Calu3 (cell line): ENCODE data around the gene ZYG11B. TPM values are rescaled to one million over a fixed set of nuclear protein-coding genes. Genes with fewer than 3 reads are reported as not detected.

ENCODE experiments used
- BruUV-seq: library from RNA; stranded (reverse); fragments of 400-500 nt; replicated peaks from 2 replicates; lab custom pipeline; 2021; lab: Mats Ljungman, UMichigan
- CTCF ChIA-PET: fragments of 300-600 bp; sonication (Branson Sonifier 250); formaldehyde crosslinking; loops from one replicate; lab custom pipeline; 2022; ENCODE audit warnings: antibody characterized with exemption; lab: Charles Lee
- DNase-seq: peaks from one replicate; pipeline ENCODE4 v3.0.0; 2022
- H3K27ac Mint-ChIP-seq: one replicate; pipeline ENCODE4 v1.8.0; 2022; ENCODE audit warnings: mixed read lengths; ENCODE audit not compliant: unreplicated experiment
- H3K27me3 Mint-ChIP-seq: one replicate; pipeline ENCODE4 v1.8.0; 2022; ENCODE audit warnings: mixed read lengths; ENCODE audit not compliant: unreplicated experiment
- H3K36me3 Mint-ChIP-seq: one replicate; pipeline ENCODE4 v1.8.0; 2022; ENCODE audit warnings: mild to moderate bottlenecking, moderate library complexity, mixed read lengths; ENCODE audit not compliant: insufficient read depth, unreplicated experiment
- H3K4me1 Mint-ChIP-seq: one replicate; pipeline ENCODE4 v1.8.0; 2022; ENCODE audit warnings: mild to moderate bottlenecking, low read depth, mixed read lengths; ENCODE audit not compliant: unreplicated experiment
- H3K4me3 Mint-ChIP-seq: one replicate; pipeline ENCODE4 v1.8.0; 2022; ENCODE audit warnings: mild to moderate bottlenecking, low read depth, moderate library complexity, mixed read lengths; ENCODE audit not compliant: unreplicated experiment
- H3K9me3 Mint-ChIP-seq: one replicate; pipeline ENCODE4 v1.8.0; 2022; ENCODE audit warnings: low read depth, mixed read lengths; ENCODE audit not compliant: unreplicated experiment
- intact Hi-C: fragments of 100-400 bp; cut with micrococcal nuclease; formaldehyde crosslinking; loops from one replicate; pipeline ENCODE4 v1.10.0; 2022; ENCODE audit not compliant: unreplicated experiment
- total RNA-seq: library from RNA; stranded (reverse); gene quantifications from 2 replicates; pipeline ENCODE4 v1.2.3, GENCODE V29; 2022
- TF ChIP-seq, protein P1 (sequence below): fragments of 200-600 bp; IDR thresholded peaks from one replicate; pipeline ENCODE4 v1.8.0; 2022; ENCODE audit warnings: antibody characterized with exemption; ENCODE audit not compliant: unreplicated experiment

Gene ZYG11B
- total RNA-seq, 1 experiment from 2014 or later: 14.8 TPM

DNA sequence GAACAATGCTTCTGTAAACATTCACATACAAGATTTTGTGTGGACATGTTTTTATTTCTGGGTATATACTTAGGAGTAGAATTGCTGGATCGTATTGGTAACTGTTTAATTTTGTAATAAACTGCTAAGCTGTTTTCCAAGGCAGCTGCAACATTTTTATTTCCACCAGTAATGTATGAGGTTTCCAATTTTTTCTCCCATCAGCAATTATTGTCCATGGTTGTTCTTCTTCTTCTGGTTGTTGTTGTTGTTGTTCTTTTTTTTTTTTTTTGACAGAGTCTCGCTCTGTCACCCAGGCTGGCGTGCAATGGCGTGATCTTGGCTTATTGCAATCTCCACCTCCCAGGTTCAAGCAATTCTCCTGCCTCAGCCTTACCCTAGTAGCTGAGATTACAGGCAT, 26.9 kb downstream of the ZYG11B start:
- BruUV-seq: no TSS peak
- no peaks in the 10 kb centered on the region for H3K27me3 Mint-ChIP-seq
- H3K4me3 Mint-ChIP-seq: no peak overlapping the region
- no peak for DNase-seq
- H3K4me1 Mint-ChIP-seq: peaks cover 25% of the 10 kb centered on the region
- no peak overlapping the region for H3K27ac Mint-ChIP-seq
- TF ChIP-seq, protein P1, sequence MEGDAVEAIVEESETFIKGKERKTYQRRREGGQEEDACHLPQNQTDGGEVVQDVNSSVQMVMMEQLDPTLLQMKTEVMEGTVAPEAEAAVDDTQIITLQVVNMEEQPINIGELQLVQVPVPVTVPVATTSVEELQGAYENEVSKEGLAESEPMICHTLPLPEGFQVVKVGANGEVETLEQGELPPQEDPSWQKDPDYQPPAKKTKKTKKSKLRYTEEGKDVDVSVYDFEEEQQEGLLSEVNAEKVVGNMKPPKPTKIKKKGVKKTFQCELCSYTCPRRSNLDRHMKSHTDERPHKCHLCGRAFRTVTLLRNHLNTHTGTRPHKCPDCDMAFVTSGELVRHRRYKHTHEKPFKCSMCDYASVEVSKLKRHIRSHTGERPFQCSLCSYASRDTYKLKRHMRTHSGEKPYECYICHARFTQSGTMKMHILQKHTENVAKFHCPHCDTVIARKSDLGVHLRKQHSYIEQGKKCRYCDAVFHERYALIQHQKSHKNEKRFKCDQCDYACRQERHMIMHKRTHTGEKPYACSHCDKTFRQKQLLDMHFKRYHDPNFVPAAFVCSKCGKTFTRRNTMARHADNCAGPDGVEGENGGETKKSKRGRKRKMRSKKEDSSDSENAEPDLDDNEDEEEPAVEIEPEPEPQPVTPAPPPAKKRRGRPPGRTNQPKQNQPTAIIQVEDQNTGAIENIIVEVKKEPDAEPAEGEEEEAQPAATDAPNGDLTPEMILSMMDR: no peak
- intact Hi-C loops: no loop called here
- H3K9me3 Mint-ChIP-seq: no peaks in the 10 kb centered on the region
- CTCF ChIA-PET: no interaction called here
- no peaks in the 10 kb centered on the region for H3K36me3 Mint-ChIP-seq

DNA sequence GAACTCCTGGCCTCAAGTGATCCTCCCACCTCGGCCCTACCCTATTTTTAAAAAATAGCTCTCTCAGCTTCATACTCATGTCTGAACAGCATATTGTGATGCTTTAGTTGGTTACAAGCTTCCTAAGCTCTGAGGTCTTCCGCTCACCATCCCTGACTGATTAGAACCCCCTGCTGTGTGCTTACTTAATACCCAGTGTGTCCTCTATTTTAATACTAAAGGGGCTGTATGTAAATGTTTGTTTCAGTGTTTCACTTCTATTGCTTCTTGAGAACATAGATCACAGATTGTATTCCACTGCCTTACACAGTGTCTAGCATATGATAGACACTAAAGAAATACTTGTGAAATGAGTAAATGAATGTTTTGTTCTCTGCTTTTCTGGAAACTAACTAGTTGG, 29.8 kb downstream of the ZYG11B start:
- Mint-ChIP-seq H3K4me1 (peaks cover 18% of the 10 kb centered on the region), H3K27ac (no peak overlapping the region), H3K27me3 (no peaks in the 10 kb centered on the region), H3K9me3 (no peaks in the 10 kb centered on the region), H3K36me3 (no peaks in the 10 kb centered on the region), H3K4me3 (no peak overlapping the region)
- TF ChIP-seq, protein P1: no peak
- CTCF ChIA-PET: interaction anchor here (0.5 kb wide), 1 partner anchor 1775 kb away, joined by 4 read pairs; no protein-coding TSS in a partner anchor
- intact Hi-C loops: no loop called here
- no TSS peak for BruUV-seq
- no peak for DNase-seq

DNA sequence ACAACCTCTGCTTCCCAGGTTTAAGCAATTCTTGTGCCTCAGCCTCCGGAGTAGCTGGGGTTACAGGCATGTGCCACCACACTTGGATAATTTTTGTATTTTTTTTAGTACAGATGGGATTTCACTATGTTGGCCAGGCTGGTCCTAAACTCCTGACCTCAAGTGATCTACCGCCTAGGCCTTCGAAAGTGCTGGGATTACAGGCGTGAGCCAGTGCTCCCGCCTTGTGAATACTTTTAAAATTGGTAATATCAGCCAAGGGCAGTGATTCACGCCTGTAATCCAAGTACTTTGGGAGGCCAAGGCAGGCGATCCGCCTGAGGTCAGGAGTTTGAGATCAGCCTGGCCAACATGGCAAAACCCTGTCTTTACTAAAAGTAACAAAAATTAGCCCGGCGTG, 33.7 kb downstream of the ZYG11B start:
- Mint-ChIP-seq H3K9me3 (no peaks in the 10 kb centered on the region), H3K4me3 (no peak overlapping the region), H3K27me3 (no peaks in the 10 kb centered on the region), H3K4me1 (no peaks in the 10 kb centered on the region), H3K27ac (no peak overlapping the region), H3K36me3 (no peaks in the 10 kb centered on the region)
- CTCF ChIA-PET: no interaction called here
- no peak for DNase-seq
- BruUV-seq: no TSS peak
- TF ChIP-seq, protein P1: no peak
- intact Hi-C loops: no loop called here

DNA sequence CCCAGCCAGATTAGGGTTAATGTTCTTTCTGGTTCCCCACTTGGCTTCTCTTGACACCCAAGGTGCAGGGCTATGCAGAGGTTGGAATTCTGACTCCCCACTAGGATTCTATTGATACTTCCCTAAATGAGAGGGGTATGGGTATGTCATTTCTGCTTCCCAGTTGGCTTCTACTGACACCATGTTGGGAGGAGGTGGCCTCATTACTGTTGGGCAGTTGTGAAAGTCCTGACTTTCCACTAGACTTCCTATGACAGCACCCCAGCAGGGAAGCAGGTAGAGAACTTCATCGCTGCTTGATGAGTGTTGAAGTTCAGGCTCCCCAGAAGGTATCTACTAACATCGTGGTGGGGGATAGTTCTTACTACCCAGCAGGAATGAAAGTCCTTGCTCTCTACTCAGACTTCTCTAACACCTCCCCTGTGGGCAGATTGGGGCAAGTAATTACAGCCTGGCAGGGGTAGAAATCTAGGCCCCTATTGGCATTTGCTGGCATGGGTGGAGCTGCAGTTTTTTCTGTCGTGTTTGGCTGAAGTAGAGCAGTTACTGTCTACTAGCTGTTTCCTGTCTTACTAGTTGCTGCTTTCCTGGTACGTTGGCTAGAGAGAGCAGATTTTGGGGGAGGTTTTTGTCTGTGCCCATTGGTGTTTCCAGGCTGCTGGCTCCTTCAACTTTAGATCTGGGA, 41.5 kb downstream of the ZYG11B start:
- Mint-ChIP-seq H3K27me3 (no peaks in the 10 kb centered on the region), H3K9me3 (no peaks in the 10 kb centered on the region), H3K27ac (no peak overlapping the region), H3K36me3 (no peaks in the 10 kb centered on the region), H3K4me1 (no peaks in the 10 kb centered on the region), H3K4me3 (no peak overlapping the region)
- TF ChIP-seq, protein P1: no peak
- no peak for DNase-seq
- BruUV-seq: no TSS peak
- intact Hi-C loops: no loop called here
- CTCF ChIA-PET: no interaction called here
